Parietal lobe (tissue), 1 donor: ENCODE data around the gene MYO9B. TPM values are rescaled to one million over a fixed set of nuclear protein-coding genes. Genes with fewer than 3 reads are reported as not detected.

Experiments used
- total RNA-seq: library from RNA; depleted of rRNA; stranded (reverse); fragments of >200 nt; gene quantifications from one replicate; pipeline ENCODE4 v1.2.3, GENCODE V29; 2014

The MYO9B gene, protein sequence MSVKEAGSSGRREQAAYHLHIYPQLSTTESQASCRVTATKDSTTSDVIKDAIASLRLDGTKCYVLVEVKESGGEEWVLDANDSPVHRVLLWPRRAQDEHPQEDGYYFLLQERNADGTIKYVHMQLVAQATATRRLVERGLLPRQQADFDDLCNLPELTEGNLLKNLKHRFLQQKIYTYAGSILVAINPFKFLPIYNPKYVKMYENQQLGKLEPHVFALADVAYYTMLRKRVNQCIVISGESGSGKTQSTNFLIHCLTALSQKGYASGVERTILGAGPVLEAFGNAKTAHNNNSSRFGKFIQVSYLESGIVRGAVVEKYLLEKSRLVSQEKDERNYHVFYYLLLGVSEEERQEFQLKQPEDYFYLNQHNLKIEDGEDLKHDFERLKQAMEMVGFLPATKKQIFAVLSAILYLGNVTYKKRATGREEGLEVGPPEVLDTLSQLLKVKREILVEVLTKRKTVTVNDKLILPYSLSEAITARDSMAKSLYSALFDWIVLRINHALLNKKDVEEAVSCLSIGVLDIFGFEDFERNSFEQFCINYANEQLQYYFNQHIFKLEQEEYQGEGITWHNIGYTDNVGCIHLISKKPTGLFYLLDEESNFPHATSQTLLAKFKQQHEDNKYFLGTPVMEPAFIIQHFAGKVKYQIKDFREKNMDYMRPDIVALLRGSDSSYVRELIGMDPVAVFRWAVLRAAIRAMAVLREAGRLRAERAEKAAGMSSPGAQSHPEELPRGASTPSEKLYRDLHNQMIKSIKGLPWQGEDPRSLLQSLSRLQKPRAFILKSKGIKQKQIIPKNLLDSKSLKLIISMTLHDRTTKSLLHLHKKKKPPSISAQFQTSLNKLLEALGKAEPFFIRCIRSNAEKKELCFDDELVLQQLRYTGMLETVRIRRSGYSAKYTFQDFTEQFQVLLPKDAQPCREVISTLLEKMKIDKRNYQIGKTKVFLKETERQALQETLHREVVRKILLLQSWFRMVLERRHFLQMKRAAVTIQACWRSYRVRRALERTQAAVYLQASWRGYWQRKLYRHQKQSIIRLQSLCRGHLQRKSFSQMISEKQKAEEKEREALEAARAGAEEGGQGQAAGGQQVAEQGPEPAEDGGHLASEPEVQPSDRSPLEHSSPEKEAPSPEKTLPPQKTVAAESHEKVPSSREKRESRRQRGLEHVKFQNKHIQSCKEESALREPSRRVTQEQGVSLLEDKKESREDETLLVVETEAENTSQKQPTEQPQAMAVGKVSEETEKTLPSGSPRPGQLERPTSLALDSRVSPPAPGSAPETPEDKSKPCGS (N-terminal part only)
- 86.1 TPM for total RNA-seq

GRCh38 chr19:17075035-17075863, at the start of gene MYO9B, which contains the start of gene HAUS8:
TSS of gene MYO9B (plus strand) at chr19:17075777. CDS start at chr19:17101718, 25,941 bp downstream.
TSS of gene HAUS8 (minus strand) at chr19:17075452. CDS start at chr19:17075422, 30 bp downstream.

DNA sequence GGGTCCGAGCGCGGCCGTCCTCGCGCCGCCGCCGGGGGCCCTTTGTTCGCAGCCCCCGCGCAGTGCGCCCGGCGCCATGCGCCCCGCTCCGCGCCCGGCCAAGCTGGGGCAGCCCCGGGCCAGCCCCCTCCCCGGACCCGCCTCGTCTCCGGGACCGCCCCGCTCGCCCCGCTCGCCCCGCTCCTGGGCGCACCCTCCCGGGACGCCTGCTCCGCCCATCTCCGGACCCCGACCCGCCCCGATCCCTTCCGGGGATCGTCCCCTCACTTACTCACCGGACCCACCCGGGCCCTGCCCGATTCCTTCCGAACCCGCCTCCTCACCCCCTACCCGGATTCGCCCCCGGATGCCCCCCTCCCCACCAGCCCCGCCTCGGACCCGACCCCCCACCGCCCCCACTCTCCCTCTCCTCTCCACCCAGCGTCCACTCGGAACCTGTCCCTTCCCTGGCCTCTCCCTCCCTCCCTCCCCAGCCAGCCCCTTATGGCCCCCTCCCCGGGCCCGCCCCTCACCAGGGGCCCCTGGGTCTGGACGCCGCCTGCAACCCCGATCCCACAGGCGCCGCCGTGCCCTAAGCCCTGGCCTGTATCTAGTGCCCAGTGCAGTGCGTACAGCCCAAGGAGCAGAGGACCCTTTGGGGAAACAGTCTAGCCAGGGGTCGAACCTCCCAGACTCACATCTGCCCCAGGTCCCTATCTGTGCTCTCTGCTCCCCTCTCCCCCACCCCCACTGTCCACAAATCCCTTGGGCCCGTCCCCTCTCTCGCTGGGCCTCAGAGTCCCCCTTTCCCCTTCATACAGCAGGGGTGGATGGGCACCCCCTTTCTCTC, 48.7 kb upstream of the MYO9B start, which contains the start of gene CPAMD8:
Gene CPAMD8 (minus strand): TSS at position 105 of the 829 bp plus-strand sequence. CDS start 168 bp downstream, outside the sequence.

GRCh38 chr19:17215127-17215971, 139.8 kb downstream of the MYO9B start, which contains the start of gene USE1:
TSS of gene USE1 (plus strand) at chr19:17215357. CDS start at chr19:17215406, 49 bp downstream.

GRCh38 chr19:17226002-17226933, 150.7 kb downstream of the MYO9B start, which contains the start of gene OCEL1:
TSS of gene OCEL1 (plus strand) at chr19:17226226. CDS start at chr19:17226248, 22 bp downstream.

DNA sequence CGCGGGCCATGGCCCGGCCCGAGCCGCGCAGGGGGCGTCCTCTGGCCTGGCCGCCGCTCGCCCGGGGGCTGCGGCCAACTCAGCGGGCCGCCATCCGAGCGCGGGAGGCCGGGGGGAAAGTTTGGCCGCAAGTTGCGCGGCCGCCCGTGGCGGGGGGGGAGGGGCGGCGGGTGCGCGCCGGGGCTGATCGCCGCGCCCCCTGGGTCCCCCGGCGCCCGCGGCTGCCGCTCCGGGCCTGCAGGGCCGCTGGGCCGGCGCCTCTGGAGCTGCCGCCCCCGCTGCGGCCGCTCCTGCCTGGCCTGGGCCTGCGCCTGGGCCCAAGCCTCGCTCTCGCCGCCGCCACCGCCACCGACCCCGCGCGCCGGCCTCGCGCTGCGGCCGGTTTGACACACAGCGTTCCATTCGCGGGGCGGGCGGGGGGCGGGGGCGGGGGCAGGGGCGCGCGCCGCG, 170.0 kb downstream of the MYO9B start, which contains the start of gene NR2F6:
Gene NR2F6 (minus strand): TSS at position 385 of the 450 bp plus-strand sequence. CDS start 699 bp downstream, outside the sequence.

Other genes with a start within 250 kb of the MYO9B start
- 81.7 TPM for gene SIN3B, start 246.4 kb upstream of the MYO9B start, total RNA-seq
- gene F2RL3, start 186.8 kb upstream of the MYO9B start, total RNA-seq, result not detected
- 8.1 TPM for gene CPAMD8, start 49.0 kb upstream of the MYO9B start, total RNA-seq
- 2.5 TPM for gene HAUS8, start 325 bp upstream of the MYO9B start, total RNA-seq
- 19.4 TPM for gene USE1, start 139.6 kb downstream of the MYO9B start, total RNA-seq
- gene OCEL1, start 150.4 kb downstream of the MYO9B start, total RNA-seq, result 0.94 TPM
- 7.8 TPM for gene NR2F6, start 170.1 kb downstream of the MYO9B start, total RNA-seq
- 1.3 TPM for gene USHBP1, start 189.0 kb downstream of the MYO9B start, total RNA-seq
- 61.3 TPM for gene BABAM1, start 191.7 kb downstream of the MYO9B start, total RNA-seq
- 1.3 TPM for gene ANKLE1, start 206.1 kb downstream of the MYO9B start, total RNA-seq
- 19.7 TPM for gene ABHD8, start 227.6 kb downstream of the MYO9B start, total RNA-seq
- gene MRPL34, start 230.1 kb downstream of the MYO9B start, total RNA-seq, result 8.1 TPM
- 9.1 TPM for gene DDA1, start 233.8 kb downstream of the MYO9B start, total RNA-seq